Measurements from ENCODE around the gene EED.

Gene EED

GRCh38 chr11:86246293-86246675, 1.7 kb downstream of the EED start:
- TF ChIP-seq, protein P1, sequence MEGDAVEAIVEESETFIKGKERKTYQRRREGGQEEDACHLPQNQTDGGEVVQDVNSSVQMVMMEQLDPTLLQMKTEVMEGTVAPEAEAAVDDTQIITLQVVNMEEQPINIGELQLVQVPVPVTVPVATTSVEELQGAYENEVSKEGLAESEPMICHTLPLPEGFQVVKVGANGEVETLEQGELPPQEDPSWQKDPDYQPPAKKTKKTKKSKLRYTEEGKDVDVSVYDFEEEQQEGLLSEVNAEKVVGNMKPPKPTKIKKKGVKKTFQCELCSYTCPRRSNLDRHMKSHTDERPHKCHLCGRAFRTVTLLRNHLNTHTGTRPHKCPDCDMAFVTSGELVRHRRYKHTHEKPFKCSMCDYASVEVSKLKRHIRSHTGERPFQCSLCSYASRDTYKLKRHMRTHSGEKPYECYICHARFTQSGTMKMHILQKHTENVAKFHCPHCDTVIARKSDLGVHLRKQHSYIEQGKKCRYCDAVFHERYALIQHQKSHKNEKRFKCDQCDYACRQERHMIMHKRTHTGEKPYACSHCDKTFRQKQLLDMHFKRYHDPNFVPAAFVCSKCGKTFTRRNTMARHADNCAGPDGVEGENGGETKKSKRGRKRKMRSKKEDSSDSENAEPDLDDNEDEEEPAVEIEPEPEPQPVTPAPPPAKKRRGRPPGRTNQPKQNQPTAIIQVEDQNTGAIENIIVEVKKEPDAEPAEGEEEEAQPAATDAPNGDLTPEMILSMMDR (IDR thresholded peaks at IDR 0.05) = no peak

GRCh38 chr11:86247608-86248007, 3.1 kb downstream of the EED start:
- TF ChIP-seq, protein P1 (IDR thresholded peaks at IDR 0.05) = no peak

- TF ChIP-seq, protein P1 (IDR thresholded peaks at IDR 0.05) = no peak
Measured at GRCh38 chr11:86248609-86249008, 4.1 kb downstream of the EED start.

DNA sequence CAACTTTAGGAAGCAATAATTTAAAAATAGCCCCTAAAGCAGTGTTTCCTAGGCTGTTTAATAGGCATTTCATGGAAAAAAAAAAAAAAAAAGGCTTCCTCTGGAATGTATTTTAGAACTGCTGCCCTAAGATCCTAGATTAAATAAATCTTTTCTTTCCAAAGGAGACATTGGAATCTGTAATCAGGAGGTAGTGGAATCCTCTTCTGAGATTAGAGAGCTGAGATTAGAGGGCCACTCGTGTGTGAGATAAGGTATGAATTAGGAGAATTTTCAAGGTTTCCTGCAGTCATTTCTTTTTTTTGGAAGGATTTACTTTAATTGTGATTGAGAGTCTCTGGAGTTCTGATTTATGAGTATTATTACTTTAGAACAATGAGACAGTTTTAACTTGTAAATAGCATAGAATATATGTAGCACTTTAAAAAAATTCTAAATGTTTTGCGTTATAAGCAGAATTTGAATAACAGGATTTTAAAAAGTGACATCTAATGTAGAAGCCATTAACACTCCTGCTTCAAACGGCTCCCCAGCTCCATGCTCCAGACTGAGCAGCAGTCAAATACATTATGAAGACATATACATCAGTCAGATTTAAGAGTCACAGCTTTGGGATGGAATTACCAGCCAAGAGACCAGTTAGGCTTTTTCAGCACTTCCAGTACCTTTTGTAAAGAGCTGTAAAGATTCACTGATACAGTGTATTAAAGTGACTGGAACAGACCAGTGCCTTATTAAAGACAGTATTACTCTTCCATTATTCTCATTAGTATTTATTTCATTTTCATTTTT, 5.0 kb downstream of the EED start:
- TF ChIP-seq, protein P1 (IDR thresholded peaks at IDR 0.05) = no peak

GRCh38 chr11:86251345-86251744, 6.8 kb downstream of the EED start:
- TF ChIP-seq, protein P1 (IDR thresholded peaks at IDR 0.05) = no peak

GRCh38 chr11:86255896-86256295, 11.3 kb downstream of the EED start:
- TF ChIP-seq, protein P1 (IDR thresholded peaks at IDR 0.05) = no peak

DNA sequence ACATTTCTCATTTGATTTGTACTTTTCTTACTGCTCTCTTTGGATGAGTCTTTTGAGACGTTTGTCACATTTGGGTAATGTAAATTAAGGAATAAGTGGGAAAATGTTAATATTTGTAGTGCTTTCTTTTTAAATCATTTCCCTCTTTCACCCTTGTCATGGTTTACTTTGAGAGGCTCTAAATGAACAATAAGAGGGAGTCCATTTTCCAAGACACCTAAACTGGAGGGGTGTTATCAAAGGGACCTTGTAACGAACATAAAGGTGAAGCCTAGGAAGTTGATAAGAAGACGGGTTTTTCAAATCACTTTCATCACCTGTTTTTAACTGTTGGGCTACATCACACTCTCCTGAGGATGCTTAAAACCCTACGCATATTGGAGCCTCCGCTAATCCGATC, 12.1 kb downstream of the EED start:
- TF ChIP-seq, protein P1 (IDR thresholded peaks at IDR 0.05) = no peak

GRCh38 chr11:86257446-86257845, 12.9 kb downstream of the EED start:
- TF ChIP-seq, protein P1 (IDR thresholded peaks at IDR 0.05) = no peak
